Endothelial cell of umbilical vein (primary cell): Measurements from ENCODE around the gene LAMC1. TPM values are rescaled to one million over a fixed set of nuclear protein-coding genes. Genes with fewer than 3 reads are reported as not detected.

Source experiments
- BruUV-seq: library from RNA; stranded (reverse); fragments of 400-500 nt; replicated peaks from 2 replicates; lab custom pipeline; 2021; lab: Mats Ljungman, UMichigan
- CTCF ChIA-PET: fragments of 300-600, 350-600 bp; sonication (Branson Sonifier 250); formaldehyde crosslinking; loops from one replicate; lab custom pipeline; 2021; ENCODE audit warnings: antibody characterized with exemption, inconsistent platforms; lab: Charles Lee
- POLR2A ChIA-PET: fragments of 300-600, 350-600 bp; sonication (Branson Sonifier 250); formaldehyde crosslinking; loops from one replicate; lab custom pipeline; 2021; ENCODE audit warnings: antibody characterized with exemption, inconsistent platforms; lab: Charles Lee
- DNase-seq: peaks from one replicate; pipeline ENCODE4 v3.0.0-alpha.2; 2011; ENCODE audit warnings: low read depth, low spot score
- FAIRE-seq: peaks from 2 replicates; lab custom pipeline; 2011; peaks lifted over from hg19 to GRCh38; lab: Jason Lieb, UNC
- H2AFZ ChIP-seq: 2 replicates; pipeline ENCODE4 v1.6.0; 2012; ENCODE audit warnings: low read depth, low read length, control low read depth, inconsistent platforms
- H3K27ac ChIP-seq: 2 replicates; pipeline ENCODE4 v1.5.1; 2011; ENCODE audit warnings: low read depth, mild to moderate bottlenecking, control low read depth, low read length, moderate library complexity; ENCODE audit not compliant: insufficient read depth
- H3K27me3 ChIP-seq, 2 experiments: 2 replicates each; pipeline versions ENCODE4 v1.6.0 to v1.6.1; 2011; ENCODE audit warnings: low read length in 2 of 2, mixed read lengths in 1 of 2; ENCODE audit not compliant: control insufficient read depth in 2 of 2, insufficient read depth in 2 of 2
- H3K36me3 ChIP-seq, 2 experiments: 2 replicates in 1 of 2; 3 replicates in 1 of 2; pipeline ENCODE4 v1.5.1; 2011; ENCODE audit warnings: low read length in 2 of 2, mild to moderate bottlenecking in 1 of 2, moderate library complexity in 1 of 2; ENCODE audit not compliant: control insufficient read depth in 2 of 2, insufficient read depth in 2 of 2; ENCODE audit errors: extremely low read depth in 1 of 2
- H3K4me1 ChIP-seq: 3 replicates; pipeline ENCODE4 v1.5.1; 2011; ENCODE audit warnings: mild to moderate bottlenecking, low read length; ENCODE audit not compliant: control insufficient read depth, insufficient read depth; ENCODE audit errors: extremely low read depth
- H3K4me2 ChIP-seq: 2 replicates; pipeline ENCODE4 v1.6.1; 2011; ENCODE audit warnings: low read length, control low read depth, mixed read lengths; ENCODE audit not compliant: insufficient read depth
- H3K4me3 ChIP-seq, 3 experiments: fragments of 200-600 bp in 1 of 3; sonication (generic), shearing (Covaris generic) in 1 of 3; replicated peaks in 1 of 3; 2 replicates each; pipeline ENCODE4 v1.5.1; 2011 to 2016; ENCODE audit warnings: control low read depth in 3 of 3, low read length in 3 of 3, mild to moderate bottlenecking in 2 of 3, inconsistent platforms in 1 of 3, low read depth in 1 of 3, moderate library complexity in 1 of 3; ENCODE audit not compliant: insufficient read depth in 1 of 3
- H3K79me2 ChIP-seq: 2 replicates; pipeline ENCODE4 v1.6.0; 2012; ENCODE audit warnings: low read length, inconsistent platforms; ENCODE audit not compliant: control insufficient read depth, insufficient read depth
- H3K9ac ChIP-seq: replicated peaks from 2 replicates; pipeline ENCODE3; 2011; ENCODE audit warnings: low read length, control low read depth; ENCODE audit not compliant: insufficient read depth; ENCODE audit errors: extremely low read depth
- H3K9me1 ChIP-seq: replicated peaks from 3 replicates; pipeline ENCODE4 v1.6.0; 2011; ENCODE audit warnings: mild to moderate bottlenecking, low read length; ENCODE audit not compliant: control insufficient read depth, insufficient read depth; ENCODE audit errors: extremely low read depth
- H3K9me3 ChIP-seq: replicated peaks from 2 replicates; pipeline ENCODE4 v1.5.1; 2012; ENCODE audit warnings: low read length, inconsistent platforms; ENCODE audit not compliant: control insufficient read depth, insufficient read depth
- H4K20me1 ChIP-seq: replicated peaks from 2 replicates; pipeline ENCODE3; 2011; ENCODE audit warnings: mild to moderate bottlenecking, low read length; ENCODE audit not compliant: control insufficient read depth, insufficient read depth; ENCODE audit errors: extremely low read depth
- CTCF ChIP-seq, 2 donors: IDR thresholded peaks; 1 replicate in 1 of 2; 2 replicates in 1 of 2; pipeline ENCODE4 v1.5.1; 2011; ENCODE audit warnings: low read length in 2 of 2, mild to moderate bottlenecking in 2 of 2, moderate library complexity in 2 of 2, control low read depth in 1 of 2, inconsistent platforms in 1 of 2, low read depth in 1 of 2; ENCODE audit not compliant: insufficient read depth in 1 of 2; ENCODE audit errors: extremely low read depth in 1 of 2
- EZH2 ChIP-seq: IDR thresholded peaks from 2 replicates; pipeline ENCODE4 v1.6.1; 2012; ENCODE audit warnings: borderline replicate concordance, low read depth, mild to moderate bottlenecking, moderate library complexity, low read length, inconsistent platforms; ENCODE audit not compliant: severe bottlenecking
- FOS ChIP-seq: IDR thresholded peaks from 2 replicates; pipeline ENCODE4 v1.6.1; 2011; ENCODE audit warnings: mild to moderate bottlenecking, low read length, moderate library complexity, borderline replicate concordance; ENCODE audit not compliant: insufficient read depth
- GATA2 ChIP-seq: IDR thresholded peaks from 2 replicates; pipeline ENCODE4 v1.7.0; 2011; ENCODE audit warnings: low read depth, mild to moderate bottlenecking, moderate library complexity, mixed read lengths, low read length; ENCODE audit not compliant: insufficient read length, insufficient read depth
- MAX ChIP-seq: IDR thresholded peaks from 2 replicates; pipeline ENCODE4 v1.6.1; 2011; ENCODE audit not compliant: insufficient read depth, insufficient read length
- POLR2A ChIP-seq: IDR thresholded peaks from 2 replicates; pipeline ENCODE4 v1.6.1; 2012; ENCODE audit warnings: low read depth, mild to moderate bottlenecking, control low read depth, low read length
- POLR2AphosphoS5 ChIP-seq: IDR thresholded peaks from 2 replicates; pipeline ENCODE4 v1.6.1; 2012; ENCODE audit warnings: low read depth, mild to moderate bottlenecking, control low read depth, low read length, moderate library complexity; ENCODE audit not compliant: insufficient read depth
- dilution Hi-C: fragments of 300-500 bp; cut with MboI; formaldehyde crosslinking; loops from one replicate; pipeline ENCODE4 v1.15.0; 2019; ENCODE audit warnings: low sequenced_read_pairs; ENCODE audit not compliant: extremely low pct_ligation_motif_present
- intact Hi-C: fragments of 100-400 bp; cut with micrococcal nuclease; formaldehyde crosslinking; loops from one replicate; pipeline ENCODE4 v1.10.0; 2022
- polyA plus RNA-seq, 4 experiments: library from polyadenylated mRNA; depleted of rRNA in 3 of 4; stranded (reverse) in 3 of 4; unstranded in 1 of 4; fragments of >200 nt; gene quantifications; 2 replicates each; pipeline versions ENCODE4 v1.2.1 to v1.2.3, GENCODE V29; 2011 to 2012; ENCODE audit warnings: missing spikeins in 1 of 4
- total RNA-seq: library from RNA; stranded (reverse); gene quantifications from 2 replicates; pipeline ENCODE4 v1.2.3, GENCODE V29; 2021

Gene LAMC1
- total and polyA plus RNA-seq, 2 donors (not counting 3 experiments of a cell fraction or from before 2014, with no cell fraction given): 92.5 to 216 TPM

- Histone ChIP-seq H3K4me1 (peaks cover 12% of the 10 kb centered on the region), H3K27ac (no peak overlapping the region), H3K27me3 (no peaks in the 10 kb centered on the region), H4K20me1 (peaks cover 7% of the 10 kb centered on the region), H3K9me1 (no peaks in the 10 kb centered on the region), H2AFZ (no peak overlapping the region), H3K9me3 (no peaks in the 10 kb centered on the region), H3K4me3 (no peak overlapping the region), H3K36me3 (no peaks in the 10 kb centered on the region), H3K9ac (no peak overlapping the region), H3K79me2 (peaks cover 90% of the 10 kb centered on the region), H3K4me2 (no peak overlapping the region)
- CTCF ChIA-PET: interaction anchor here (0.9 to 1.2 kb wide), 2 partner anchors 10 to 165 kb away, joined by 3 read pairs; no protein-coding TSS in a partner anchor
- POLR2A ChIA-PET: no interaction called here
- BruUV-seq: no TSS peak
- TF ChIP-seq EZH2: no peak
- no peak for TF ChIP-seq MAX
- TF ChIP-seq FOS: no peak
- no peak for TF ChIP-seq POLR2AphosphoS5
- no peak for TF ChIP-seq GATA2
- TF ChIP-seq POLR2A: no peak
- no peak for TF ChIP-seq CTCF (IDR thresholded peaks at IDR 0.05; ENCODE audit: extremely low read depth in 1 of 2, insufficient read depth in 1 of 2, low read depth in 1 of 2, low read length in 2 of 2)
- FAIRE-seq (no peak), DNase-seq (no peak)
- intact Hi-C loops: no loop called here
- dilution Hi-C loops: no loop called here
Observed at GRCh38 chr1:183081402-183082120, 58.3 kb downstream of the LAMC1 start.
